T-helper 2 cell treated with Interferon-gamma antibody and Interleukin-4, amounts not matched to agents 5 μg/mL and 100 μg/mL, for 36 hours (primary cell): ENCODE data around the gene OR52N2.

ENCODE experiments used
- DNase-seq: peaks from one replicate; pipeline ENCODE4 v3.0.0; 2021; ENCODE audit warnings: low spot score
- H3K27ac Mint-ChIP-seq: one replicate; pipeline ENCODE4 v1.8.0; 2021; ENCODE audit warnings: mild to moderate bottlenecking, mixed read lengths
- H3K27me3 Mint-ChIP-seq: one replicate; pipeline ENCODE4 v1.8.0; 2021; ENCODE audit warnings: low read depth, mixed read lengths
- H3K36me3 Mint-ChIP-seq: one replicate; pipeline ENCODE4 v1.8.0; 2021; ENCODE audit warnings: low read depth, mixed read lengths
- H3K4me1 Mint-ChIP-seq: one replicate; pipeline ENCODE4 v1.8.0; 2021; ENCODE audit warnings: low read depth, mixed read lengths
- H3K4me3 Mint-ChIP-seq: one replicate; pipeline ENCODE4 v1.8.0; 2022; ENCODE audit warnings: mild to moderate bottlenecking, moderate library complexity, mixed read lengths
- H3K9me3 Mint-ChIP-seq: one replicate; pipeline ENCODE4 v1.8.0; 2021; ENCODE audit warnings: mixed read lengths

The OR52N2 gene

GRCh38 chr11:5837695-5838094 is 29.0 kb downstream of the OR52N2 start:
- DNase-seq = no peak
- Mint-ChIP-seq H3K9me3 (no peaks in the 10 kb centered on the region), H3K27ac (no peak overlapping the region), H3K4me1 (no peaks in the 10 kb centered on the region), H3K36me3 (no peaks in the 10 kb centered on the region), H3K4me3 (no peak overlapping the region), H3K27me3 (no peaks in the 10 kb centered on the region)

- Mint-ChIP-seq H3K27ac (no peak within 1 kb of the TSS), H3K9me3 (no peaks in the 10 kb centered on the region), H3K36me3 (no peaks in the 10 kb centered on the region), H3K27me3 (no peaks in the 10 kb centered on the region), H3K4me1 (no peaks in the 10 kb centered on the region), H3K4me3 (no peak within 1 kb of the TSS)
- no peak for DNase-seq
Measured at GRCh38 chr11:5841797-5842196, 33.1 kb downstream of the OR52N2 start, which contains the start of gene OR52E6. Gene OR52E6 (minus strand): TSS chr11:5841897. CDS start chr11:5841897, 0 bp downstream.

- Mint-ChIP-seq H3K4me1 (no peaks in the 10 kb centered on the region), H3K27ac (no peak overlapping the region), H3K4me3 (no peak overlapping the region), H3K27me3 (no peaks in the 10 kb centered on the region), H3K9me3 (no peaks in the 10 kb centered on the region), H3K36me3 (no peaks in the 10 kb centered on the region)
- no peak for DNase-seq
Measured at GRCh38 chr11:5846701-5847100, 38.0 kb downstream of the OR52N2 start.

GRCh38 chr11:5847711-5848110 is 39.0 kb downstream of the OR52N2 start:
- Mint-ChIP-seq H3K27me3 (no peaks in the 10 kb centered on the region), H3K4me1 (no peaks in the 10 kb centered on the region), H3K27ac (no peak overlapping the region), H3K9me3 (no peaks in the 10 kb centered on the region), H3K36me3 (no peaks in the 10 kb centered on the region), H3K4me3 (no peak overlapping the region)
- no peak for DNase-seq

- Mint-ChIP-seq H3K36me3 (no peaks in the 10 kb centered on the region), H3K4me3 (no peak overlapping the region), H3K27me3 (no peaks in the 10 kb centered on the region), H3K9me3 (no peaks in the 10 kb centered on the region), H3K27ac (no peak overlapping the region), H3K4me1 (no peaks in the 10 kb centered on the region)
- DNase-seq = no peak
Measured at GRCh38 chr11:5851002-5851401, 42.3 kb downstream of the OR52N2 start.

- Mint-ChIP-seq H3K27me3 (no peaks in the 10 kb centered on the region), H3K36me3 (no peaks in the 10 kb centered on the region), H3K9me3 (no peaks in the 10 kb centered on the region), H3K27ac (no peak within 1 kb of the TSS), H3K4me3 (no peak within 1 kb of the TSS), H3K4me1 (no peaks in the 10 kb centered on the region)
- no peak for DNase-seq
Measured at GRCh38 chr11:5857590-5857989, 48.9 kb downstream of the OR52N2 start, which contains the start of gene OR52E8. Gene OR52E8 (minus strand): TSS chr11:5857690. CDS start chr11:5857690, 0 bp downstream.

GRCh38 chr11:5865826-5866225 is 57.1 kb downstream of the OR52N2 start:
- H3K27ac Mint-ChIP-seq = no peak overlapping the region
- H3K4me1 Mint-ChIP-seq = no peaks in the 10 kb centered on the region
- no peaks in the 10 kb centered on the region for H3K36me3 Mint-ChIP-seq
- H3K9me3 Mint-ChIP-seq = no peaks in the 10 kb centered on the region
- H3K27me3 Mint-ChIP-seq = no peaks in the 10 kb centered on the region
- H3K4me3 Mint-ChIP-seq = no peak overlapping the region
- DNase-seq = no peak
